Measurements from ENCODE around the gene PCSK5.

PCSK5 gene

DNA sequence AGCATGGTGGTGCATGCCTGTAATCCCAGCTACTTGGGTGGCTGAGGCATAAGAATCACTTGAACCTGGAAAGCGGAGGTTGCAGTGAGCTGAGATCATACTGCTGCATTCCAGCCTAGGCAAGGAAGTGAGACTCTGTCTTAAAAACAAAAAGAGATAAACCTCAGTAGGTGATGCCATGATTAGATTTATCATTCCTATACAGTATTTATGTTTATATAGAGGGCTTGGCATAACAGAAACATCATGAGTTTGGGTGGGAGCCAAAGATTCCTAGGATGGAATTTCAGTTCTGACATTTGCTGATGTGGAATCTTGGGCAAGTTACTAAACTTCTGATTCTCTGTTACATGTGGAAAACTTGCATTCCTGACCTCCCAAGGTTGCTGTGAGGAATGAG lies 481.4 kb downstream of the PCSK5 start:
- H4K20me1 ChIP-seq (ENCODE audit: low read depth, low read length), result no peaks in the 10 kb centered on the region
- no peak overlapping the region for H2AFZ ChIP-seq (ENCODE audit: low read depth, low read length, severe bottlenecking)
- TF ChIP-seq, protein P1, sequence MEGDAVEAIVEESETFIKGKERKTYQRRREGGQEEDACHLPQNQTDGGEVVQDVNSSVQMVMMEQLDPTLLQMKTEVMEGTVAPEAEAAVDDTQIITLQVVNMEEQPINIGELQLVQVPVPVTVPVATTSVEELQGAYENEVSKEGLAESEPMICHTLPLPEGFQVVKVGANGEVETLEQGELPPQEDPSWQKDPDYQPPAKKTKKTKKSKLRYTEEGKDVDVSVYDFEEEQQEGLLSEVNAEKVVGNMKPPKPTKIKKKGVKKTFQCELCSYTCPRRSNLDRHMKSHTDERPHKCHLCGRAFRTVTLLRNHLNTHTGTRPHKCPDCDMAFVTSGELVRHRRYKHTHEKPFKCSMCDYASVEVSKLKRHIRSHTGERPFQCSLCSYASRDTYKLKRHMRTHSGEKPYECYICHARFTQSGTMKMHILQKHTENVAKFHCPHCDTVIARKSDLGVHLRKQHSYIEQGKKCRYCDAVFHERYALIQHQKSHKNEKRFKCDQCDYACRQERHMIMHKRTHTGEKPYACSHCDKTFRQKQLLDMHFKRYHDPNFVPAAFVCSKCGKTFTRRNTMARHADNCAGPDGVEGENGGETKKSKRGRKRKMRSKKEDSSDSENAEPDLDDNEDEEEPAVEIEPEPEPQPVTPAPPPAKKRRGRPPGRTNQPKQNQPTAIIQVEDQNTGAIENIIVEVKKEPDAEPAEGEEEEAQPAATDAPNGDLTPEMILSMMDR (IDR thresholded peaks at IDR 0.05; ENCODE audit: insufficient read depth, low read length, poor library complexity, severe bottlenecking), result no peak
- no peak for TF ChIP-seq EZH2phosphoT487 (conservative IDR thresholded peaks at IDR 0.05; ENCODE audit: low read length)
- no peaks in the 10 kb centered on the region for H3F3A ChIP-seq (ENCODE audit: insufficient read depth)
- H3K9ac ChIP-seq (ENCODE audit: low read length), result no peak overlapping the region
- no peak overlapping the region for H3K27ac ChIP-seq (ENCODE audit: low read depth, low read length)
- H3K36me3 ChIP-seq (ENCODE audit: low read length), result no peaks in the 10 kb centered on the region
- no peaks in the 10 kb centered on the region for H3K9me2 ChIP-seq (replicated peaks; ENCODE audit: insufficient read depth, low read length)
- H3K4me2 ChIP-seq (ENCODE audit: low read depth, low read length, poor library complexity, severe bottlenecking), result no peak overlapping the region
- no peaks in the 10 kb centered on the region for H3K27me3 ChIP-seq (ENCODE audit: low read length)
- H3K9me3 ChIP-seq (ENCODE audit: insufficient read depth, low read length), result no peaks in the 10 kb centered on the region
- no peaks in the 10 kb centered on the region for H3K79me2 ChIP-seq (ENCODE audit: insufficient read depth, low read length)
- H3K4me3 ChIP-seq (ENCODE audit: insufficient read depth, low read length, poor library complexity, severe bottlenecking), result no peak overlapping the region

DNA sequence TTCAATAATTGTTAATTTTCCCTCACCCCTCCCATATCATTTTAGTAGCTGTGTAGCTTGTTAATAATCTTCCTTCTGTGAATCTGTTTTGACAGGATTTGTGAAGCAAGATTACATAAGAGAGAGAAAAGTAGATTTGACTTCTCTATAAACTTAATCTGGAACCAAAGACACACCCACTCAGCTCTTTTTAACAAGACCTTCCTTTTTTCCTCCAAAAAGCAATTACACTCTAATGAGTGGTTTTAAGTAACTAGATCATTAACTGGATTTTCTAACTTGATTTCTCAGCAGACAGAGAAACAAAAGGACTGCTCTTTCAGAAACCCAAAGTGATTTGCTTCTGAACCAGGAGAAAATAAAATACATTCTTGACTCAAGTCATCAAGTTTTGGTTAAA lies 481.9 kb downstream of the PCSK5 start:
- Histone ChIP-seq H4K20me1 (ENCODE audit: low read depth, low read length) (no peaks in the 10 kb centered on the region), H3K9me3 (ENCODE audit: insufficient read depth, low read length) (no peaks in the 10 kb centered on the region), H3K79me2 (ENCODE audit: insufficient read depth, low read length) (no peaks in the 10 kb centered on the region), H3K36me3 (ENCODE audit: low read length) (no peaks in the 10 kb centered on the region), H3K27ac (ENCODE audit: low read depth, low read length) (no peak overlapping the region), H3F3A (ENCODE audit: insufficient read depth) (no peaks in the 10 kb centered on the region), H3K9ac (ENCODE audit: low read length) (no peak overlapping the region), H3K4me2 (ENCODE audit: low read depth, low read length, poor library complexity, severe bottlenecking) (no peak overlapping the region), H3K4me3 (ENCODE audit: insufficient read depth, low read length, poor library complexity, severe bottlenecking) (no peak overlapping the region), H3K27me3 (ENCODE audit: low read length) (no peaks in the 10 kb centered on the region), H3K9me2 (replicated peaks; ENCODE audit: insufficient read depth, low read length) (no peaks in the 10 kb centered on the region), H2AFZ (ENCODE audit: low read depth, low read length, severe bottlenecking) (no peak overlapping the region)
- TF ChIP-seq EZH2phosphoT487 (conservative IDR thresholded peaks at IDR 0.05; ENCODE audit: low read length), result no peak
- TF ChIP-seq, protein P1 (IDR thresholded peaks at IDR 0.05; ENCODE audit: insufficient read depth, low read length, poor library complexity, severe bottlenecking), result no peak

DNA sequence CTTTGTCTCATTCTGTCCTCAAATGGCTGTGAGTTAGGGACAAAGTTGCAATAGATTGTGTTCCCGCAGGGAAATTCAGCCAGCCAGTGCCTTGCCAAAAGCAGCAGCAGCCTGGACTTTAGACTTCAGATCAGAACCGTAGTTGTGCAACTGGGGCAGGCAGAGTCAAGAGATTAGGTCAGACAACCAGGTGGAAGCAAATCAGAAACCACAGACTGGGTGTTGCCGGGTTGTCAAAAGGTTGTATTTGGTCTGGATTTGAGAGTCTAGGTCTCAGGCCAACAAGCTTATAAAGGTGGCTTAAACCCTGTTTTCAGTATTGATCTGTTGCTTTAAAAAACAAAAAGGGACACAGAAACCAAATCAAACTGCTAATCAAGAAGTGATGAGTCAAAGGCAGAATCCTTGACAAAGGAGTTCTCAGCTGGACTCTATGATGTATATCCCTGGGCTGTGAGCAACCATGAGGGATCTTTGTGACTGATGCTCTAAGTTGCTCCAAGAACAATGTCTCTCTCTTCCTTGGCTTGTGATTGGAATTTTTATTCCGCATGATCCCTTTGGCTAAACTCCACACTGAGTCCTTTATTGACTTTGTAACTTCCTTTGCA lies 482.8 kb downstream of the PCSK5 start:
- Histone ChIP-seq H3K4me2 (ENCODE audit: low read depth, low read length, poor library complexity, severe bottlenecking) (no peak overlapping the region), H3K9me2 (replicated peaks; ENCODE audit: insufficient read depth, low read length) (no peaks in the 10 kb centered on the region), H3K79me2 (ENCODE audit: insufficient read depth, low read length) (no peaks in the 10 kb centered on the region), H3F3A (ENCODE audit: insufficient read depth) (no peaks in the 10 kb centered on the region), H3K27ac (ENCODE audit: low read depth, low read length) (no peak overlapping the region), H3K4me3 (ENCODE audit: insufficient read depth, low read length, poor library complexity, severe bottlenecking) (no peak overlapping the region), H3K36me3 (ENCODE audit: low read length) (no peaks in the 10 kb centered on the region), H2AFZ (ENCODE audit: low read depth, low read length, severe bottlenecking) (no peak overlapping the region), H3K9me3 (ENCODE audit: insufficient read depth, low read length) (no peaks in the 10 kb centered on the region), H3K9ac (ENCODE audit: low read length) (no peak overlapping the region), H3K27me3 (ENCODE audit: low read length) (no peaks in the 10 kb centered on the region), H4K20me1 (ENCODE audit: low read depth, low read length) (no peaks in the 10 kb centered on the region)
- TF ChIP-seq, protein P1 (IDR thresholded peaks at IDR 0.05; ENCODE audit: insufficient read depth, low read length, poor library complexity, severe bottlenecking), result no peak
- TF ChIP-seq EZH2phosphoT487 (conservative IDR thresholded peaks at IDR 0.05; ENCODE audit: low read length), result no peak
